GM21825 (cell line): Measurements from ENCODE around the gene CCDC88C.

ENCODE experiments used
- ATAC-seq: cut with Tn5 transposase; IDR thresholded peaks from one replicate; pipeline ENCODE4 v1.9.1; 2021; ENCODE audit warnings: mild to moderate bottlenecking, moderate library complexity; ENCODE audit not compliant: unreplicated experiment

CCDC88C gene

DNA sequence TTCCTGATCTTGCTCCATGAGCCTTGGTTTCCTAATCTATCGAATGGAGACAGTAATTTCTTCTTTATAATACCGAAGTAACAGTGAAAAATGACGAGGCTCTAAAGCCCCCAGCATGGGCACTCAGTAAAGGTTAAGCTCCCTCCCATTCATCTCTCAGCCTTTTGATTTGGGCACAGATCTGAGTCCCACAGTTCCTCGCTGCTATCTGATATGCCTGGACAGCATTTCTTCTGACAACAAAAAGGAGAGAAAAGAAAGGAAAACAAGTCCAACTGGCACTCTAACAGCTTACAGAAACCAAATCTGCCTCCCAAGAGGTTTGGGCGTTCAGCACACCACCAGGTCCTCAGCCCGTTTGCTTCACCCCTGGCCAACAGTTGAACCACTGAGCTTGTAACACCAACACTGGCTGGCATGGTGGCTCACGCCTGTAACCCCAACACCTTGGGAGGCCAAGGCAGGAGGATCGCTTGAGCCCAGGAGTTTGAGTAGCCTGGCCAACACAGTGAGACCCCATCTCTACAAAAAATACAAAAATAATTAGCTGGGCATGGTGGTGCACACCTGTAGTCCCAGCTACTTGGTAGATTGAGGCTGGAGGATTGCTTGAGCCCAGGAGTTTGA lies 19.5 kb downstream of the CCDC88C start:
- no peak for ATAC-seq

DNA sequence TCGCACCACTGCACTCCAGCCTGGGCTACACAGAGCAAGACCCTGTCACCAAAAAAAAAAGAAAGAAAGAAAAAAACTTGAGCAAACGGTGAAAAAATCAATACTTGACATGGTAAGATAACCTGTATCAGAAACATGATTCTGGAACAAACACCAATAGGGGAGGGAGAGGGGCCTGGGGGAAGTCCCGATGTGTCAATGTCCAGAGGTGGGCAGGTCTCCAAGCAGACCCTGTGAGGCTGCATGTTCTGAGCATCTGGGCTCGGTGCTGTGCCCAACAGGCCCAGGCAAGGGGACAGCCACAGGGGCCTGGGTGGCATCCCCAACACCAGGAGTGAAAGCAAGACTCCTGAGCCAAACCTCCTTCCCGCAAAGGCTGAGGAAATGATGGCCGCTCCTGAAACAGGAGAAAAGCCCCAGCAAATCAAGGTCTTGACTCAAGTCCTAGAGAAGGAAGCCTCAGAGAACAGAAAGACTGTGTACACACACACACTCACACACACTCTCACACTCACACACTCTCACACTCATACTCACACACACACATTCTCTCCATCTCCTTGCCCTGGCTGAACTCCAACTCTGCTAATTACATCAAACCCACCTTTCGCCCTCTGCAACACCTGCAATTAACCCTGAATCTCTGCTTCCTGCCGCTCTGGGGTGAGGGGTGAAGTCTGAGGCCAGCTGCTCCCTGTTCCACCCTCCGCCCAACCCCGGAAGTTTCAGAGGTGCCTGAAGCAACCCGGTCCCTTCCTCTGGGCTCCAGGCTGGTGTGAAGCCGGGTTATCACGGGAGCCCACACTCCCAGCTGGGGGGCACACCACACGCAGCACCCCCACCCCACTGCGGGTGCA lies 20.4 kb downstream of the CCDC88C start:
- peak; percentile 73 for ATAC-seq

DNA sequence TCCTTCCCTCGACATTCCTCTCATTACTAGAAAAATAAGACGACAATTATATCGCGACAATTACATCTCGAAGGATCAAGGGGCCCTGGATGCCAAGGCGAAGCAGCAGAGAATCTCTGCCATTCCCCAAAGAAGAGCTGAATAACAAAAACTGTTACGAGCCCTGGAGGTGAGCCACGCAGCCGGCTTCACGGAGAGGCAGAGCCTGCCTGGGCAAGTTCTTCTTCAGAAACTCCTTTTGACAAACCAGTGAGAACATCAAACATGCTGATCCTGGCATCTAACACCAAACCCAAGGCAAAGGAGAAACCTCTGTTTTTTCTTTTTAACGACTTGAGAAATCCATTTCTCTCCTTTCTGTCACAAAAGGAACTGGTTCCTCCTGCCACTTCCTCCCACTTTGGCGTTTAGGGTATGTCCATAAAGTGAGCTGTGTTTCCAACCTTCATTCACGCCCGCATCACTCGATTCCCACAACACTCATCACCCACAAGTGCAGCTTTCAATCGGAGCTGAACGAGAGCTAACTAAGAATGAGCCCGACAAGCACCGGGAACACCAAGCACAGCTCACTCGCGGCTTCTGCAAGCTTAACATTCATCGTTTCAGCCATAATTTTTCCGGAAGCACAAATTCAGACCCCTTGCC lies 21.5 kb downstream of the CCDC88C start:
- ATAC-seq, result no peak

DNA sequence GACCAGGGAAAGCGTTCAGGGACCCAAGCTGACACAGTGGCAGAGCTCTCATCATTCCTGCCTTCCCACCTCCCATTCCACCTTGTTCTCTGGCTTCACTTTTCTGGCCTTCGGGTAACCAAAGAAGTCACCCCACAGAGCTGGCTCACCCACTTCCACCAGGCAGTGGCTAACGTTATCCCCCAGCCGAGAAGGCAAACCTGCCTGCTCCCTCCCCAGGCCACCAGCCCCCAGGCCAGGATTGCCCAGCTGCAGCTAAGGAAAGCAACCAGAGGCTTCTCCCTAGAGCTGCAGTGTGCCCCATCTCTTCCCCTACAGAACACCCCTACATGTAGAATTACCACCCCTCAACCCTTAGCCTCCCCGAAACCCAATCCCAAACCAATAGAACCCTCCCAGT lies 22.2 kb downstream of the CCDC88C start:
- ATAC-seq, result no peak

DNA sequence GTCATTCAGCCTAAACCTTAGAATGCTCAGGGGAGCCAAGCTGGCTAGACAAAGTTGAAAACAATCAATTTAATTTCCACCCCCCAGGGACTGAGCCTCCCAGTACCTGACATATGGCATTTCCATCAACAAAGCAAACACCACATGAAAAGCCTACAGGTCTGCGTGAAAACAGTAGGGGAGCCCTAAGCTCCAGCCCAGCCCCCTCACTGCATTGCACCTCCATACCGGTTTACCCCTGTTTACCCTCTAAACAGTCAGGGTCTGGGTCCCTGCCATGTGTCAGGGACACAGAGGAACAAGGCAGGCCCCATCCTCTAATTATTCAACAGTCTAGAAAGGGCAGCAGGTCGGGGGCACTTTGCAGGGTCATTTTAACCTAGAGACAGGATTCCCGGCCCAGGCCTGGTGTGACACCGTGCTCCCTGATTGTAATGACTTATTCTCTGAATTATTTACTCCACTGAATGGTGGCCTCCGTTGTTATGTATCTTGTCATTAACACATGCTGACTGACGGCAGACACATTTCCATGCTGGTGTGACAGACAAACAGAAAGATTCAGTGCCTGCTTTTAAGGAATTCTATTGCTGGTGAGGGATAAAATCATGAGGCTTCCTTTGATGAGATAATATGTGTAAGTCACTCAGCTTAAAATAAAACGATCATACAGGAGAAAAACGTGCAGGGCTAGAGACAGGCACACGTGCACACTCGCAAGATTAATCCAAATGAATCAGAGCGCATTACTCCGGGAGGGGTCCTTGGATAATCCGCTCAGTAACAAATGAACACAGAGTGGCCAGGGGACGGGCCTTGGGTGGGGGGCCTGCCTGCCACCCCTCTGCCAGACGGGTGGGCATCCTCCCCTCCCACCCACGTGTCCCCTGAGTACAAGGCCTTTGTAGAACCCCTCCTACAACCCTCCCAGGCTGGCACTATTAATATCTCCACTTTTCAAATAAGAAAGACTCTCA lies 23.2 kb downstream of the CCDC88C start:
- ATAC-seq, result no peak

DNA sequence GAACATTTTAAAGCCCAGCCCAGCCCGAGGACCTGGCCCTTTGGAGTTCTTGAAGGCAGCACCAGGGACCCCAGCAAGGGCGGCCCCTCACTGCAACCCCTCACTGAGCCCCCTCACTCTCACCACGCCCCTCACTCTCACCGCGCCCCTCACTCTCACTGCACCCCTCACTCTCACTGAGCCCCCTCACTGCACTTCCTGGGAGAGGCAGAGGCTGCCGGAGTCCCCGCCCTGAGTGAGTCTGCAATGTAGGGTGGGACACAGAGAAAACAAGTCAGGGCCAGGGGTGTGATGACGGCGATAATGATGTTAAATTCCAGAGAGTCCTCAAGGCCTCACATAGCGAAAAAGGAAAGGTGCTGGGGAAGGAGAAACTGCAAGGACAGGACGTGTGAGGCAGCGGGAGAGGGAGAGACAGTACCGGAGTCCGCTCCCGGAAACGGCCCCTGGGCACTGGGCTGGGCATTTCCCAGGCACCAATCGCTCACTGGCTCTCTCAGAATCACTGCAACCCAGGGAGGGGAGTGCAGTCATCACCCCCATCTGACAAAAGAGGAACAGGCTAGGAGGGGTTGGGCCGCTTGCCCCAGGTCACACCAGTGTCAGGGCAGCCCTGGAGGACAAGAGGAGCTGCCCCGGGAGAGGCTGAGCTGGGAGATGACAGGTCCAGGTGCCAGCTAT lies 24.9 kb downstream of the CCDC88C start:
- ATAC-seq, result no peak

DNA sequence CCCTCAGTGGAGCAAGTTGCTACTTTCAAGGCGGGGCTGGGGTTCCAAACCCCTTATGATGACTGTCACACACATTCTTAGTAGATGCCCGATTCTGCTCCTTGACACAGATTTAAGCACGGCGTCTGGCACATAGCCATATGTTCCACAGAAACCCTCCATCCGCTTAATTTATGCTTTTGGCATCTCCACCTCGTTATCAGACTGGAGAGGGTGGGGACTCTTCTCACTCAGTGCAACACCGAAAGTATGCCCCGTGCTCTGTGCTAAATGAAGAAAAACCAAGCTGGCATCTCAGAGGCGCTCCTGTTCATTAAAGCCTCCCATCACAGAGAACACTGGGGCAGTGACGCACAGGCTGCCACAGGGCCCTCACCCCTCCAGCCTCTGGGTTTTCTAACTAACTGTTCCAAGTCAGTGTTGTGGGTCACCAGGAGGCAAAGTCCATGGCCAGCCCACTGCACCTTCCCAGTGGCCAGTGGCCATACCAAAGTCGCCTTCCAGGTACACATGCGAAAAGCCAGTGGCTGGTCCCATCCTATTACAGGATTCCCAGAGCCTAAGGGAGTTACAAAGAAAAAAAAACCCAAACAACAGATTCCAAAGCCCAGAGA lies 27.3 kb downstream of the CCDC88C start:
- no peak for ATAC-seq

DNA sequence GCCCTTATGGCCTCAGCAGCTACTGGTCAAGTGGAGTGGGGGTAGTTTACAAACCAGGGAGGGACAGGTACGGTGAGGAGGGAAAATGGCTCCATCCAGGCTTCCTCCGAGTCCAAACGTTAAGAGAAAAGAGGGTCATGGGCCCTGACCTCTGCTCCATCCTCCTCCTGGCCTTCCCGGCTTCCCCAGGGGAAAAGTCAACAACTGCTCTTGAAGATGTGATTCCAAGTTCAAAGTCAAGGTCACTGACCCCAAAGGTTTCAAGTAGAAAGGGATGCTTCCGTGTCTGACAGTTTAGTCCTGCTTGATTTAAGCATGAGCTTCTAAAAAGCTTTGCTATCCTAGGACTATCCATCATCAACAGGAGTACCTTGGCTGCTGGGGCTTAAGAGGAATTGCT lies 28.5 kb downstream of the CCDC88C start:
- no peak for ATAC-seq

DNA sequence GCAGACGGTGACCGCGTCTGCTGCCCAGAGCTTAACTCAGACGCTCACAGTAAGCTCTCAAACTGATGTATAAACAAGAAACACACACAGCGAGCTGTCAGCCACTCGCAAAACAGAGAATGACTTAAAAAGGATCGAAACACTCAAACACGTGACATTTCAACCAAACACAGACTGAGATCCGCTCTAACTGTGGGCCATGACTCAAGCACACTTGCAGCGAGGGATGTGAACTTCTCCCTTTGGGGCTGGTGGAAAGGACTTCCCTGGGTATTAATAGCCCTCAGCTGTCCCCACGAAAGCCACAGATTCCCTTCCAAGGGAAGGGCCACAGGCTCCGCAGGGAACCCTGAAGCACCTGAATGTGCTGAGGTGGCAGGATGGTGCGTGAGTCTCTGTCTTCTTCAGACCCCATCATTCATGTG lies 29.1 kb downstream of the CCDC88C start:
- ATAC-seq, result peak; percentile 57

DNA sequence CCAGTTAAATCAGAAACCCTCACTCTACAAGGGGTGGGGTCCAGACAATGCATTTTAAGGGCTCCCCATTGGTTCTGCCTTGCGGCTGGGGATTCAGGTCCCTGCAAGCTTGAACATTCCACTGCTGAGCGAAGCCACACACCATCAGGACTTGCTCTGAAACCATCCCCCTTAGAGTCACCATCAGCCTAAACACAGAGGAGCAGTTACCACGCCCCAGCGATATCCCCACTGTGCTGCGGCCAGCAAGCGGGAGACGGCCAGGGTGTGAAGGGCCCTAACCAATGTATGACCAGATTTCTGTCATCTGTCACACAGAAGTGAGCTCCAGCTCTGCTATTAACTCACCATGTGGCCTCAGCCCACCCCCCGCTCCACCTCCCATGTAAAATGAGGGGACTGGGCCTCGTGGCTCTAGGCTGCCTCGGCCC lies 29.7 kb downstream of the CCDC88C start:
- ATAC-seq, result no peak

DNA sequence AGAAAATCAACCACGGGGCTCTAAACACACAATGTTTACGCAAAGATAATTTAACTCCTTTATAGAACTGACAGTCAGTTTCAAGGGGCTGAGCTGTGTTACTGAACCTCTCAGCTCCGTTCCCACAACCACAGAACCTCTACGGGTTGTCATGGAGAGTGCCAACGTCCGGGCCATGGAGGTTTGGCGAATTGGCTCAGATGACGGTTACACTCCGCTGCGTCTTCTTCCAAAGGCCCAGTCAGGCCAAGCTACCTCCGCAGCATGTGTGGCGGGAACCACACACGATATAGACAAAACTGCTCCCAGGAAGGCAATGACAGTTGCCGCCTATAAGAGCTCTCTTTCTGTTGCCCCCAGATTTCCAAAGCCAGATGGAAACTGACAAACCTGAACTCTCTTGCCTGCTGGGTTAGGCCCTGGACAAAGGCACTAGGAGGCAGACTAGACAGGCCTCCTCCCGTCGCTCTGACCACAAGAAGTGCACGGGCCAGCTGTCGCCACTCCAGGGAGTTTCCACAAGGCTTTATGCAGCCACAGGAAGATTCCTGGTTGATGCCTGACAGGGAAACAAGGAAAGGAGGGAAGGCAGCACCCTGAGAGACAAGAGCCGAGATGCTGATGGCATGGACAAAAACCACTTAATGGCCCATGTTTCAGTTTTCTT lies 30.3 kb downstream of the CCDC88C start:
- ATAC-seq, result no peak

DNA sequence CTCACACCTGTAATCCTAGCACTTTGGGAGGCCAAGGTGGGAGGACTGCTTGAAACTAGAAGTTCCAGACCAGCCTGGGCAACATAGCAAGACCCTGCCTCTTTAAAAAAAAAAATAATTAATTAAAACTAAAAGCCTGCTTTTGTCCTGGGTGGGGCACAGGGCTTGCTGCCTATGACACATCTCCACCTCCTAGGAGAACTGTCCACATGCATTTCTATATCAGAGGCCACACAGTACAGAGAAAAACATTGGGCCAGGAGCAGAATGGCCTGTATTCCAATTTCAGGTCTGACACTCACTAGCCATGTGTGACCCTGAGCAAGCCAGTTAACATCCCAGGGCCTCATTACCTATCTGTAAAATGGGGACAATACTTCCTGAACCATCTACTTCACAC lies 31.9 kb downstream of the CCDC88C start:
- ATAC-seq, result no peak

DNA sequence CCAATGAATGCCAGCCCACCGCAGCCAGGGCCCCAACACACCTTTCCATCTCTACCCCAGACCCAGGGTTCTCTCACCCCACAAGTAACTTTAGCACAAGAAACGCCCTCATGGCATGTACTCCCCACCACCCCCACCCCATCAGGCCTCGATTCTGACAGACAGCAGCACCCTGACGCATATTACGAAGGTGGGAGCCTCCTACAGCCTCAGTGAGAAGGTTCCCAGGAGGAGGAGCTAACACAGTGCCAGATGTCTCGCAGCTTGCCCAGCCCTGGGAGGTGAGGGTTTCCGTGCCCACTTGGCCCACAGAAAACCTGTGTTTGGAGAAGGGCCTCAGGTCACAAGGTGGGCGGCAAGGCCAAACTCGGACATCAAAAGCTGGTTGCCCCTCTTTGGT lies 32.4 kb downstream of the CCDC88C start:
- no peak for ATAC-seq

DNA sequence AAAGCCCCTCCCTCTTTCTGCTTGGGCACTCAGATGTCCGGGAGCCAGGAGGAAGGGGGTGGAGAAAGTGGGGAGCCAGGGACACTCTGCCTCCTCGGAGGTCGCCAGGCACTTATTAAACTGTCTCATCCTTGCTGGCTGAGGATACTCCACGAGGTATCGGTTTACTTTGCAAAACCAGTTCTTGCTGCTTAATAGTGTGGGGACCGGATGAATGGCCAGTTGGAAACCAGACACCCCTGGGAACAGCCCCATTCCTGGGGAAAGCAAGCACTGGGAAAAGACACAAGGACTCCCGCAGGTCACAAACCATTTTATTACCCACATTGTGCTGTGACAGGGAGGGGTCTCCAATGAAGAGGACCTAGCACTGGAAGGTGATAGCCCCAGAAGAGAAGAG lies 34.2 kb downstream of the CCDC88C start:
- no peak for ATAC-seq

DNA sequence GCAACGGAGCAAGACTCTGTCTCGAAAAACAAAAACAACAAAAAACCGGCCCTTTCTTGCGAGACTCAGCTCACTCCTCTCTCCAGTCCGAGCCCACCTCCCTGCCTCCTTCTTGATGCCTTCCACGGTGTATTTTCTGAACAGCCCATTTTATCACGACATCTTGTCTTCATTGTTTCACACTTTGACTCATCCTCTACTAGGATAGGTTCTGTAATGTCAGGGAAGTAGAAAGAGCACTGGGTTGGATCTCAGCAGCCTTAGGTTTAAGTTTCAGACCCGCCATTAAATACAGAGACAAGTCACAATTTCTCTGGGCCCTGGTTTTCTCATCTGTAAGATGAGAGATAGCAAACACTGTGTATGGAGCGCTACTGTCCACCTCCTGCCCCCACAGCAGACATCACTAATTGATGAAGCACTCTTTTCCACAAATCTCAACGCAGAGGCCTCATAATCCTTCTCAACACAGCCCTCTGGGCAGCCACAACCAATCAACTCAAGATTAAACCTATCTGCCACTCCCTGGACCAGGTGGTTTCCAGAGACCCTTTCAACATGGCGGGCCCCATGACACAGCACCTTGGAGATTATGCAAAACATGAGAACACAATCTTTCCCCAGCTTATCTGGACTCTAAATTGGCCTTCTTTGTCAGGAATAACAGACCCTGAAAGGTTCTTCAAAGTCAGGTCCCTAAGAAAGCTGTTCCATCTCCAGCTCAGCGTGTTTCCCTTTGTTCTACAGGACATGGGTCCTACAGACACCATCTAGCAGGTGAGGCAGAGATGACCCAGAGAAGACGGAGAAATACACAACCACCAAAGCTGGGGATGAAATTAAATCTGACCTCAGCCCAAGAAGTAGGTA lies 35.6 kb downstream of the CCDC88C start:
- ATAC-seq, result no peak

DNA sequence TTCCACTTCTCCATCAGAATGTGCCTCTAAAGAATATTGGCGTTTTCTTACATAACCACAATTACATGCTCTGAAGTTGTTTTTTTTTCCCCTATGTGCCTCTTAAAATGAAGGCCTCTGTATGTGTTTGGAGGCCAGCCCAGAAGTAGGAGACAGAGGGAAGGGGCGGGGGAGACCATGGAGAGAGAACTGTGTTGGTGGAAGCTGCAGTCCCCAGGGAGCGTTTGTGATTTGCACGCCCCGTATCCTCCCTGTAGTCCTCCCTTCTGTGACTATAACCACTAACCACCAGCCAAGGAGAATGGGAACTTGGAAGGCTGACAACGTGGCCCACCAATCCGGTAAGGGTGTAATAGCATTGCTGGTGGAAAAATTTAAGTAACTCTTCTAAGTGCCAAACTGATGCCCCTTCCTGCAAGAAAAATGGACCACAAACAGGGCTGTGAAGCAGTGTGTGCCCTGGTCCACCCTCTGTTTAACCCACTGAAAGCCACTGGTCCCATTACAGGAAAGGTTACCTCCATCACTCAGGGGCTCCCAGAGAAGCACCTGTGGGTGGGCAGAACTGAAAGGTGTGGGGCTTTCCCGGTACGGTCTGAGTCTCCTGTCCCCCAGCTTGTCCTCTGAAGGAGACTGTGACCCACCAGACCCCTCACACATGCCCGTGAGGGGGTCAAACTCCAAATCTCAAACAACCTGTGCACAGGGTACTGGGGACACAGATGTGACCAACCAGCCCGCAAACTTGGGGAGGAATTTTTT lies 36.8 kb downstream of the CCDC88C start:
- ATAC-seq, result no peak

DNA sequence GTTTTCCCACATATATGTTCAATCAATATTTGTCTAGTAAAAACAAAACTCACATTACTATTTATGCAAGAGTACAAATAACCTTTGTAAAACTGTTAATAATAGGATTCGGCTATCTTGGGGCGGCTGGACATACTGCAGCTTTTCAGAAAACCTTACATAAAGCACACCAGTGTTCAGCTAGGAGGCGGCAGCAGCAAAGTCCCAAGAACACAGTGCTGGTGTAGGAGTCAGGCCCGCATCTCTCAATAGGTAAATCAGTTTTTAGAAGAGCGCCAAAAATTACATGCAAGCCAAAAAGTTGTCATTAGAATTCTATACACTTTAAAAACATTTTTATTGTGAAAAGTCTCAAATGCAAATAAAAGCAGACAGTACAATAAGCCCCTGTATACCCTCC lies 37.5 kb downstream of the CCDC88C start:
- ATAC-seq, result no peak

DNA sequence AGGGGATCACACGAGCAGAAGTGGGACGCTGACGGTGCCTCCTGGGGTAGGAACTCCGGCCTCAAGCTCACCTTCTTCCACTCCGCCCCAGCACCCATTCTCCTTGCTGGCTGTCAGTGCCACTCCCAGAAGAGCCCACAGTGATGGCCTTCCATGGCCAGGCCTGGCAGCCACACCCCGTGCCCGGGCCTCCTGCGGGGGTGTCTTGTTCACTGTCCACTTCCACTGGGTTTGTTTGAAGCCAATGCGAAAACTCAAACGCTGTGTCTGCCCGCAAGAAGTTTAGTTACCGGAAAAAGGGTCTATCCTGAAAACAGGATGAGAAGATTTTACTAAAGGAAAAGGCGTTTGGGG lies 38.1 kb downstream of the CCDC88C start:
- no peak for ATAC-seq
